Mesangial cell (primary cell): ENCODE results near the gene ORMDL2. TPM values are rescaled to one million over a fixed set of nuclear protein-coding genes. Genes with fewer than 3 reads are reported as not detected.

ENCODE experiments used
- total RNA-seq: library from RNA; depleted of rRNA; stranded (reverse); fragments of >200 nt; gene quantifications from 2 replicates; pipeline ENCODE4 v1.2.3, GENCODE V29; 2015

The ORMDL2 gene
- total RNA-seq = 16.4 and 31.3 TPM in 2 replicates

GRCh38 chr12:55817345-55818139 lies at the start of gene ORMDL2, which contains the start of gene SARNP:
ORMDL2 (plus strand) TSS chr12:55818041; CDS start chr12:55819000, 959 bp downstream.
SARNP (minus strand) TSS chr12:55817724; CDS start chr12:55817701, 23 bp downstream.

DNA sequence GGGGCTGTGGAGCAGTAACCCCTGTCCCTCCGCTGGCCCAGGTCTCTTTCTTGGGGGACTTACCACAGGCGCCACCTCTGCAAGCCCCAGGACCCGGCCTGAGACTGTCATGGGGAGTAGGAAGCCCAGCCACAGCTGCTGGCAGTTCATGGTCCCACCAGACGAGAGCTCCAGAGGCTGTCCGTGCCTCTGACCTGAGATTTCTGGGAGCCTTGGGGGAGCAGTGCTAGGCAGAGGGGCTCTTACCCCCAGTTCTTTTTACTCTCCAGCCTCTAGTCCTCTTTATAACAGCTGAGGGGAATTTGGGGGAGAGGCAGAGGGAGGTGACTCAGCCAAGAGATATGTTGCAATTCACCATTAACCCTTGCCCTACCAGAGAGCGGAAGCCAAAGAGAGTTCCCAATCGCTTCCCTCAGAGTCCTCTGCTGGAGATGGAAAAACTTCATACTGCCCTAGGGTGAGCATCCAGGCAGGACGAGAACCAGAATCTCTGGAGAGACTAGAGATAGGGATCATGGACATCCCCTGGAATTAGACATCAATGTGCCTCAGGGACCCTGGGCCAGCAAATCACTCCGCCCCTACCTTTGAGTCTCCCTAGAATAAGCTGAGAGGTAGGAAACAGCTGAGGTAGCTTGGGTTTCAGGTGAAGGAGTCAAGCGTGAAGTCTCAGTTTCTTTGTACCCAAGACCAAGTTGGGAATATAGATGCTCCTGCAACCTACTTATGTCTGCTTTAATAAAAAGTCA lies 25.0 kb downstream of the ORMDL2 start, which contains the start of gene MMP19:
MMP19 (minus strand) TSS at position 256 of the 749 bp plus-strand sequence; CDS start at position 150, 106 bp downstream.

Other genes starting within 250 kb of the ORMDL2 start
- not detected in 2 replicates for gene OR2AP1, start 245.6 kb upstream of the ORMDL2 start, total RNA-seq
- gene OR10P1, start 181.1 kb upstream of the ORMDL2 start, total RNA-seq = not detected in 2 replicates
- gene ITGA7, start 110.1 kb upstream of the ORMDL2 start, total RNA-seq = 1.8 and 7.1 TPM in 2 replicates
- gene BLOC1S1, start 102.0 kb upstream of the ORMDL2 start, total RNA-seq = 160 and 169 TPM in 2 replicates
- gene RDH5, start 97.6 kb upstream of the ORMDL2 start, total RNA-seq = 2.1 and 2.8 TPM in 2 replicates
- 754 and 976 TPM in 2 replicates for gene CD63, start 89.0 kb upstream of the ORMDL2 start, total RNA-seq
- gene GDF11, start 74.9 kb upstream of the ORMDL2 start, total RNA-seq = 9.8 and 11.3 TPM in 2 replicates
- gene SARNP, start 317 bp upstream of the ORMDL2 start, total RNA-seq = 36.6 and 49.7 TPM in 2 replicates
- 32.4 and 41.8 TPM in 2 replicates for gene DNAJC14, start 11.5 kb downstream of the ORMDL2 start, total RNA-seq
- gene MMP19, start 24.9 kb downstream of the ORMDL2 start, total RNA-seq = 0.98 and 3.7 TPM in 2 replicates
- gene PYM1, start 109.9 kb downstream of the ORMDL2 start, total RNA-seq = 23.0 and 23.7 TPM in 2 replicates
- 31.6 and 34.2 TPM in 2 replicates for gene DGKA, start 113.1 kb downstream of the ORMDL2 start, total RNA-seq
- gene PMEL, start 148.0 kb downstream of the ORMDL2 start, total RNA-seq = 1.5 and 6.6 TPM in 2 replicates
- 11.2 and 54.6 TPM in 2 replicates for gene CDK2, start 148.8 kb downstream of the ORMDL2 start, total RNA-seq
- 44.3 and 67.1 TPM in 2 replicates for gene RAB5B, start 156.0 kb downstream of the ORMDL2 start, total RNA-seq
- gene SUOX, start 179.2 kb downstream of the ORMDL2 start, total RNA-seq = 14.5 and 18.4 TPM in 2 replicates
- gene IKZF4, start 203.0 kb downstream of the ORMDL2 start, total RNA-seq = 4.1 and 5.3 TPM in 2 replicates
- 819 and 1,390 TPM in 2 replicates for gene RPS26, start 223.9 kb downstream of the ORMDL2 start, total RNA-seq